ENCODE measurements around the gene MVB12B. TPM values are rescaled to one million over a fixed set of nuclear protein-coding genes. Genes with fewer than 3 reads are reported as not detected.

The MVB12B gene
- total and polyA plus RNA-seq, 8 donors, result 2.3 to 21.9 (median 6.4) TPM

DNA sequence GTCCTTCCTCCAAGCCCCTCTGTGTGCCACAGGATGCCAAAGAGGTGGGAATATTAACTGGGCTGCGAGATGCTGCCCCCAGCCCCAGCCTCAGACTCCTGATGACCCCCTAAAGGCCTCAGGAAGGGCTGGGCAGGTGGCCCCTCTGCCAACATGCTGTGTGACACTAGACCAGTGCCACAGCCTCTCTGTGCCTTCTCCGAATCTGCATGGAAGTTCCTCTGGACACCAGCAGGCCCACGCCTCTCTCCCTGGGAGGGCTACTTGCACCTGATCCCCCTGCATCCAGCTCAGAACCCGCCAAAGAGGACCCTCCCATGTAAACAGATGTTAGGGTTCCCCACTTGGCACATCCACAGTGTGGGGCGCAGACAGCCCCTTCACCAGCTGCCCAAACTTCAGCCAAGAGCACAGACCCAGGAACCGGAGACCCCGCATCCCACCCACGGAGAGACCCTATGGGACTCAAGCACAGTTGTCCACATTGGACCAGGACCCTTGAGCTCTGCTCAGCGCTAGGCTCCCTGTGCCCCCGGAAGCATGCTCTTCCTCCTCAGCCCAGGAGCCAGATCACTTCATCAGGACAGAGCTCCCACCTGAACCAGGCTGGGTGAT, 195.5 kb downstream of the MVB12B start:
- DNase-seq, result no peak
- peak overlapping the region in 3 of 5 donors; percentile 8 to 49 (median 8) for H3K27ac ChIP-seq
- H3K4me3 ChIP-seq, result no peak overlapping the region
- 77 to 85% (median 83%) methylated on average over 8 to 10 of the region's 10 CpGs for WGBS, 5 donors
- TF ChIP-seq POLR2AphosphoS5 (IDR thresholded peaks at IDR 0.05), result no peak
- TF ChIP-seq, protein P1, sequence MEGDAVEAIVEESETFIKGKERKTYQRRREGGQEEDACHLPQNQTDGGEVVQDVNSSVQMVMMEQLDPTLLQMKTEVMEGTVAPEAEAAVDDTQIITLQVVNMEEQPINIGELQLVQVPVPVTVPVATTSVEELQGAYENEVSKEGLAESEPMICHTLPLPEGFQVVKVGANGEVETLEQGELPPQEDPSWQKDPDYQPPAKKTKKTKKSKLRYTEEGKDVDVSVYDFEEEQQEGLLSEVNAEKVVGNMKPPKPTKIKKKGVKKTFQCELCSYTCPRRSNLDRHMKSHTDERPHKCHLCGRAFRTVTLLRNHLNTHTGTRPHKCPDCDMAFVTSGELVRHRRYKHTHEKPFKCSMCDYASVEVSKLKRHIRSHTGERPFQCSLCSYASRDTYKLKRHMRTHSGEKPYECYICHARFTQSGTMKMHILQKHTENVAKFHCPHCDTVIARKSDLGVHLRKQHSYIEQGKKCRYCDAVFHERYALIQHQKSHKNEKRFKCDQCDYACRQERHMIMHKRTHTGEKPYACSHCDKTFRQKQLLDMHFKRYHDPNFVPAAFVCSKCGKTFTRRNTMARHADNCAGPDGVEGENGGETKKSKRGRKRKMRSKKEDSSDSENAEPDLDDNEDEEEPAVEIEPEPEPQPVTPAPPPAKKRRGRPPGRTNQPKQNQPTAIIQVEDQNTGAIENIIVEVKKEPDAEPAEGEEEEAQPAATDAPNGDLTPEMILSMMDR (IDR thresholded peaks at IDR 0.05), result no peak
- no peak for TF ChIP-seq EP300 (IDR thresholded peaks at IDR 0.05)
- TF ChIP-seq POLR2A (IDR thresholded peaks at IDR 0.05), result no peak
- H3K27me3 ChIP-seq, result peaks cover 0 to 64% (median 41%) of the 10 kb centered on the region in 3 donors
- intact Hi-C loops (cut with DNase I; ENCODE audit: low total_unique reads), result no loop called here
- H3K36me3 ChIP-seq, result no peaks in the 10 kb centered on the region
- peaks cover 2 to 19% (median 10%) of the 10 kb centered on the region in 4 donors for H3K4me1 ChIP-seq
- no peaks in the 10 kb centered on the region for H3K9me3 ChIP-seq

DNA sequence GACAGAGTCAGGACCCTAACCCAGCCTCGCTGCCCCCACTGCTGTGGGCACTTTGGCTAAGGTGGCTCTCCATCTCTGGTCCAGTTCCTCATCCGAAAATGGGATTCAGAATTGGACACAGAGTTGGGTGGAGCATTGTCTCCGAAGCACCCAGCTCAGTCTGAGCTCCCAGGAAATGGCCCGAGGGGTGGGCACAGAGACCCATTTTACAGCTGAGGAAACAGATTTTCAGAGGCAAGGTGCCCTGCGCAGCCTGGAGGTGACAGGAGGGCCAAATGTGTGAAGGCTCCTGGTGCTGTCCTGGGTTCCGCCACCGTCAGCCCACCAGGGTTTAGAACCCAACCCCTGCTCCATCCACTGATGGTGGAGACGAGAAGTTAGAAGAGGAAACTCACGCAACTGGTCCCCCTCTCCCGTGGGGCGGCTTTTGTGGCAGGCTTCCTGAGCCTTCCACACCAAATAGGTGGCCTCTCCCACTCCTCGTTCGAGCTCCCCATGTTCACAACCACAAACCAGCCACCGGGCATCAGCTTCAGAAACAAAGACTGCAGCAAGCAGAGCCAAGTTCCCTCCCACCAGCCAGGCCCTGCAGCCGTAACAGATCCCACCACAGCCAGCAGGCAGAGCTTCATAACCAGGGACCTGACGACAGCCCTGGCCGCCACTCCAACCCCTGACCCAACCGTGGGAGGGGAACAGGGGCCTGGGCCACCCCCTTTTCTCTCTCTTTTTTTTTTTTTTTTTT, 196.2 kb downstream of the MVB12B start:
- Histone ChIP-seq H3K9me3 (no peaks in the 10 kb centered on the region), H3K4me1 (peaks cover 0 to 12% (median 4%) of the 10 kb centered on the region in 4 donors), H3K27ac (peak overlapping the region in 3 of 5 donors; percentile 8 to 49 (median 8)), H3K36me3 (no peaks in the 10 kb centered on the region), H3K4me3 (no peak overlapping the region), H3K27me3 (peaks cover 0 to 57% (median 35%) of the 10 kb centered on the region in 3 donors)
- no peak for DNase-seq
- intact Hi-C loops (cut with DNase I; ENCODE audit: low total_unique reads), result no loop called here
- TF ChIP-seq POLR2A (IDR thresholded peaks at IDR 0.05), result no peak
- TF ChIP-seq, protein P1 (IDR thresholded peaks at IDR 0.05), result no peak
- TF ChIP-seq POLR2AphosphoS5 (IDR thresholded peaks at IDR 0.05), result no peak
- TF ChIP-seq EP300 (IDR thresholded peaks at IDR 0.05), result no peak
- WGBS, 5 donors, result 59 to 73% (median 64%) methylated on average over 11 to 18 of the region's 18 CpGs

DNA sequence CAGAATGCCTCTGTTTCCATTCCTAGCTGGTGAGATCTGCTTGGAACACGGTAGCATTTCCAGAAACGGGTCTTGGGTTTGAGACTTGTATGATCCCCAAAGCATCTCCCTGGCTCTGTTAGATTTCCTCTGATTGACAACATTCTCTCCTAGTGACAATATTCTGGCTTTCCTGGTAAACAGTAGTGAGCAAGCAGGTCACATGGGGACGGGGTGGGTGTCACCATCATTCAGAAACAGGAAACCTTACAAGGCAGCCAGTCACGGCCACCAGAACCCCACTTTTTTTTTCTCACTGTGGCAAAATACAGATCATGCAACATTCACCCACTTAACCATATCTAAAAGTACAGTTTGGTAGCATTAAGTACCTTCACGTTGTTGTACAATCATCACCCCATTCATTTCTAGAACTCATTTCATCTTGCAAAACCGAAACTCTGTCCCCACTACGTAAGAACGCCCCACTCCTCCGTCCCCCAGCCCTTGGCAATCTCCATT, 197.0 kb downstream of the MVB12B start:
- Histone ChIP-seq H3K27ac (peak overlapping the region in 1 of 5 donors; percentile 7), H3K36me3 (no peaks in the 10 kb centered on the region), H3K9me3 (no peaks in the 10 kb centered on the region), H3K4me3 (no peak overlapping the region), H3K4me1 (peaks cover 0 to 5% (median under 1%) of the 10 kb centered on the region in 4 donors), H3K27me3 (peaks cover 0 to 49% (median 27%) of the 10 kb centered on the region in 3 donors)
- TF ChIP-seq POLR2A (IDR thresholded peaks at IDR 0.05) (no peak), POLR2AphosphoS5 (IDR thresholded peaks at IDR 0.05) (no peak), EP300 (IDR thresholded peaks at IDR 0.05) (no peak)
- TF ChIP-seq, protein P1 (IDR thresholded peaks at IDR 0.05), result no peak
- DNase-seq, result no peak
- intact Hi-C loops (cut with DNase I; ENCODE audit: low total_unique reads), result no loop called here
- WGBS, 5 donors, result 50 to 65% (median 63%) methylated on average over 9 of the region's 9 CpGs

DNA sequence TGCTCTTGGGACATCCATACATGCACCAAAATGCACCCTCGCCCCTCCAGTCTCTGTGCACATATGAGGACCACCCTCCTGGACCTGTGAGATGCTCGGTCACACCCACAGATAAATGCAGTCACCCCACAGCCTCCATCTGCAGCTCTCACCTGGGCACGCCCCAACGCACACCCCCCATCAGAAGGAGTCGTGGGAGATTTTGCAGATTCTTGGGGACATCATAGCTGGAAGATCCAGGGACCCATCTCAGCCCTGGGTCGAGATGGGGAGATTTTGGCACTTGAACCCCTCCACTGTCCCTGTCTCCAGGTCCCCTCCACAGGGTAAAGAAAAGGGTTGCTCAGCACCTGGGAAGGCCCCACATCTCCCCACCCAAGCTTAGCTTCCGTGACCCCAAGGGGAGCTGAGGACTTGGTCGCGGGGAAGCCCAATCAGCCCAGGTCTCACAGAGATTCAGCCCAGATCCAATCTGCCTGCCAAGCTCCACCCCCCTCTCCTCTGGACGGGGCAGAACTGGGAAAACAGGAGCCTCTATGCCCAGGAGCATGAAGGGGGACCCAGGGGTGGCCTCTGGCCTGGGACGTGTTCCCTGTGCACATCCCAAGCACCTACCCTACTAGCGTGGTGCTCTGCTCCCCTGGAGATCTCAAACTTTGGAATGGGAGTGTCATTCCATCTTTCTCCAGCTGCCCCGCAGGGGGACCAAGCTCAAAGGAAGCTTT, 197.9 kb downstream of the MVB12B start:
- TF ChIP-seq POLR2A (IDR thresholded peaks at IDR 0.05), result no peak
- TF ChIP-seq POLR2AphosphoS5 (IDR thresholded peaks at IDR 0.05), result no peak
- no peak for TF ChIP-seq EP300 (IDR thresholded peaks at IDR 0.05)
- TF ChIP-seq, protein P1 (IDR thresholded peaks at IDR 0.05), result no peak
- Histone ChIP-seq H3K4me1 (peaks cover 0 to 5% (median 0%) of the 10 kb centered on the region in 4 donors), H3K27ac (peak overlapping the region in 1 of 5 donors; percentile 7), H3K36me3 (no peaks in the 10 kb centered on the region), H3K27me3 (peaks cover 0 to 40% (median 19%) of the 10 kb centered on the region in 3 donors), H3K9me3 (no peaks in the 10 kb centered on the region), H3K4me3 (no peak overlapping the region)
- 70 to 75% (median 75%) methylated on average over 13 of the region's 13 CpGs for WGBS, 5 donors
- intact Hi-C loops (cut with DNase I; ENCODE audit: low total_unique reads), result no loop called here
- DNase-seq, result no peak
